ENCODE data around the gene HYDIN.

HYDIN gene

GRCh38 chr16:70767377-70768202 lies 462.9 kb downstream of the HYDIN start:
- no peak for DNase-seq (ENCODE audit: low read depth in 3 of 3)

GRCh38 chr16:70766658-70767057 lies 463.9 kb downstream of the HYDIN start:
- no peak for DNase-seq (ENCODE audit: low read depth in 3 of 3)

DNA sequence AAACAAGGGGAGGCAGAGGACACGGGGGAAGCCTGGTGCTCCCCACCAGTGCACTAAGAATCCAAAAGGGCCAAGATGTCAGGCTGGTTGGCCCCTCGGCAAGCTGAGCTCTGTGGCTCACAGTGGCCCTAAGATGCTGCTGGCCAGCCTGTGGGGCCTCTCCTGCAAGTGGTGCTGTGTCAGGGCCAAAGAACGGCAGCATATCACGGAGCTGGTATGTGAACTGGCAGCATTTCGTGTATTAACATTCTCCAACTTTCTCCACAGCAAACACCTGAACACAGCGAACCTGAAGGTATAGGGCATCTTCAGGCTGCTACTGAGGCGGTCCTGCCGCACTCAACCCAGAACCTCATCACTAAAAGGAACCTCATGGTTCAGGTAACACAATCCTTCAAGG lies 464.3 kb downstream of the HYDIN start:
- no peak for DNase-seq (ENCODE audit: low read depth in 3 of 3)

DNA sequence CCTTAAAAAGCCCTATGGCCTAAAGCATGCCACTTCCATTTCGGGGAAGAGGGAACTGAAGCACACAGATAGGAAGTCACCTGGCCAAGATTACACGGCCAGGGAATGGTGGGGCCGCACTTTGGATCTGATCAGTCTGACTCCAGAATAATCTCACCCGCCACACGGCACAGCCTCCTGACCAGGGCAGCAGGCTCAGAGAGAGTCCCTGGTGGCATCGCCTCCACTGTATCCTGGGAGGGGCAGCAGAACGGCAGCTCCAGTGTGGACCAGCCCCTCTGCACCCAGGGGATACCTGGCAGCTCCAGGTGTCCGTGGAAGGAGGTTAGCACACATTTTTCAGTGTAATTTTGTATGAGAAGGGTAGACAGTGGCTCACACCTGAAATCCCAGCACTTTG lies 465.0 kb downstream of the HYDIN start:
- DNase-seq (ENCODE audit: low read depth in 3 of 3) = no peak

GRCh38 chr16:70764632-70765031 lies 465.9 kb downstream of the HYDIN start:
- DNase-seq (ENCODE audit: low read depth in 3 of 3) = no peak

DNA sequence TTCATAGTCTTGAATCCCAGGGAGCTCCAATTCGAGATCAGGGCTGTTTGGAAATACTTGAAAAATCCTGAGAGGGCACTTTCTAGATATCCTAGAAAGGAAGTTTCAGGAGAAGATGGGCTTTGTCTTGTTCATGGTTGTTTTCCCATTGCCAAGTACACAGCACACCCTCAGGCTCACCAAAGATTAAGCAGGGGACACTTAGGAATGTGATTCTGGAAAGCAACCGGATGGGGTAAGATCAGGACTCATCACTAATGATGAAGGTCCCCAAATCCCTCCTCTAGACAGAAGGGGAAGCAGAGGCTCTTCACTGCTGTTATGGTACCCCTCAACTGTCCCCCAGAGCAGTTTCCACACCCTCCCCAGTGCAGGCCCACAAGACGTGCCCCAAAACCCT lies 470.3 kb downstream of the HYDIN start:
- no peak for DNase-seq (ENCODE audit: low read depth in 3 of 3)

DNA sequence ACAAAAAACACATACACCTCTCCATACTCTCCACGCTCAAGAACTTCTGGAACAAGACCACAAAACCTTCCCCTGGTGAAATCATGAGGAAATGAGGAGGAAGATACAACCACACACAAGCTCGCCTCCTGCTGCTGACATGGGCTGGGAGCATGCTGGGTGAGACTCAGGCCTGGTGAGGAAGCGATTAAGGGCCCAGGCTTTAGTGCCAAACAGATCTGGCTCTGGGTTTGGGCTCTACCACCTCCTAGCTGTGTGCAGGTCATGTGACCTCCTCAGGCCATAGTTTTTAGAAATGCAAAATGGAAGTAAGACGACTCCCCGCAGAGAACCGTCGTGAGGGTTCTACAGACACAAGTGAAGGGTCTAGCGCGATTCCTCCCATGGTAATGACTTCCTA lies 470.9 kb downstream of the HYDIN start:
- no peak for DNase-seq (ENCODE audit: low read depth in 3 of 3)

- DNase-seq (ENCODE audit: low read depth in 3 of 3) = no peak
These were observed 471.7 kb downstream of the HYDIN start for GRCh38 chr16:70758786-70759185.

Measured in stimulated activated CD4-positive, alpha-beta T cell treated with anti-CD3 and anti-CD28 coated beads, TNF-alpha, amount 100 ng/mL, for 48 hours (primary cell).